Liver (tissue), 2 donors: ENCODE results near the gene PARN.

Experiments
- CTCF ChIP-seq: fragments of 150-350 bp; IDR thresholded peaks from 2 replicates; pipeline ENCODE4 v1.5.1; 2017; ENCODE audit warnings: improper control_type of control experiment, low read depth, low read length; ENCODE audit not compliant: missing input control
- MAX ChIP-seq: IDR thresholded peaks from 2 replicates; pipeline ENCODE4 v1.6.1; 2016; ENCODE audit warnings: antibody characterized with exemption
- donor health status: healthy.

- no peak for TF ChIP-seq MAX
- TF ChIP-seq CTCF = no peak
Observed at GRCh38 chr16:14652726-14653125, 22.7 kb upstream of the PARN start.
